Naive thymus-derived CD8-positive, alpha-beta T cell (primary cell): Measurements from ENCODE around the gene ALK. TPM values are rescaled to one million over a fixed set of nuclear protein-coding genes. Genes with fewer than 3 reads are reported as not detected.

ENCODE experiments used
- ATAC-seq, 2 donors: fragments of 150-1000 bp; cut with Tn5 transposase in 1 of 2; sonication (Bioruptor Pico), chemical (Tn5 transposase) in 1 of 2; 1 replicate in 1 of 2; 2 replicates in 1 of 2; pipeline ENCODE4 v1.10.0; 2021; ENCODE audit warnings: mild to moderate bottlenecking in 2 of 2, moderate library complexity in 2 of 2
- POLR2A ChIA-PET: fragments of 350-600 bp; sonication (Branson Sonifier 250); formaldehyde crosslinking; loops from one replicate; lab custom pipeline; 2021; ENCODE audit warnings: antibody characterized with exemption; lab: Charles Lee
- DNase-seq, 10 donors: peaks; one replicate each; pipeline versions ENCODE4 v3.0.0 to v3.0.0-alpha.2; 2020 to 2022
- H3K27ac Mint-ChIP-seq, 10 donors: one replicate each; pipeline ENCODE4 v1.8.0; 2020 to 2022; ENCODE audit warnings: mild to moderate bottlenecking in 10 of 10, mixed read lengths in 10 of 10, moderate library complexity in 4 of 10, inconsistent platforms in 1 of 10
- H3K27me3 Mint-ChIP-seq, 5 donors: one replicate each; pipeline ENCODE4 v1.8.0; 2021 to 2022; ENCODE audit warnings: mixed read lengths in 5 of 5
- H3K36me3 Mint-ChIP-seq, 3 donors: one replicate each; pipeline ENCODE4 v1.8.0; 2020 to 2022; ENCODE audit warnings: mixed read lengths in 3 of 3, mild to moderate bottlenecking in 2 of 3, inconsistent platforms in 1 of 3
- H3K4me1 Mint-ChIP-seq, 4 donors: one replicate each; pipeline ENCODE4 v1.8.0; 2021 to 2022; ENCODE audit warnings: mixed read lengths in 4 of 4
- H3K4me3 Mint-ChIP-seq, 10 donors: one replicate each; pipeline ENCODE4 v1.8.0; 2020 to 2022; ENCODE audit warnings: mild to moderate bottlenecking in 10 of 10, mixed read lengths in 10 of 10, moderate library complexity in 6 of 10, inconsistent platforms in 1 of 10
- H3K9me3 Mint-ChIP-seq, 9 donors: one replicate each; pipeline ENCODE4 v1.8.0; 2020 to 2022; ENCODE audit warnings: mixed read lengths in 9 of 9, mild to moderate bottlenecking in 3 of 9, inconsistent platforms in 1 of 9, moderate library complexity in 1 of 9
- polyA plus RNA-seq, 3 donors: library from polyadenylated mRNA; unstranded; fragments of 300-500 nt; fragmentation: Illumina TruSeq; gene quantifications; one replicate each; pipeline ENCODE4 v1.2.3, GENCODE V29; 2021
- total RNA-seq, 8 experiments: library from RNA in 2 of 8; stranded (reverse) in 2 of 8; gene quantifications; one replicate each; pipeline ENCODE4 v1.2.3 and lab custom pipeline; 2021 to 2026

ALK gene
- total and polyA plus RNA-seq, 5 experiments from 2014 or later = 0.10 TPM; not detected in 4

DNA sequence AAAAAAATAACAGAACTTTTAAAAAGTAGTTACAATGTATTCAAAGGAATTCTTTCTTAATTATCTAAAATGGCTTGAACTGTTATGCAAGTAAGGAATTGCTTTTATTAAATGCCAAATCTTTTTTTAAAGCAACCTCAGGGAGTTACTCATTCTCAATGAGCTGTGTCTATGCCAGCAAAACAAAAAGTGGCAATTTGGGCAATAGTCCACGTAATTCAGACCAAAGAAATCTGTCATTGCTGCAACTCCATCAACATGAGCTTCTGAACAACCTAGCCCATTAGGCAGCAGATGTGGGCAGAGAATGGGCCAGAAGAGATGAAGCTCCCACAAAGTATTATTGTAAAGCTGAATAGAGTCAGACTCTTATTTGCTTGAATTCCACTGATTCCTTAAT is 118.4 kb downstream of the ALK start:
- no peak overlapping the region for H3K27ac Mint-ChIP-seq
- POLR2A ChIA-PET = no interaction called here
- H3K27me3 Mint-ChIP-seq = peaks cover 7 to 63% (median 17%) of the 10 kb centered on the region in 5 donors
- ATAC-seq (no peak), DNase-seq (no peak)
- no peaks in the 10 kb centered on the region for H3K4me1 Mint-ChIP-seq
- peaks cover 0 to 6% (median 0%) of the 10 kb centered on the region in 3 donors for H3K36me3 Mint-ChIP-seq
- H3K4me3 Mint-ChIP-seq = no peak overlapping the region
- peaks cover 0 to 10% (median 0%) of the 10 kb centered on the region in 9 donors for H3K9me3 Mint-ChIP-seq

DNA sequence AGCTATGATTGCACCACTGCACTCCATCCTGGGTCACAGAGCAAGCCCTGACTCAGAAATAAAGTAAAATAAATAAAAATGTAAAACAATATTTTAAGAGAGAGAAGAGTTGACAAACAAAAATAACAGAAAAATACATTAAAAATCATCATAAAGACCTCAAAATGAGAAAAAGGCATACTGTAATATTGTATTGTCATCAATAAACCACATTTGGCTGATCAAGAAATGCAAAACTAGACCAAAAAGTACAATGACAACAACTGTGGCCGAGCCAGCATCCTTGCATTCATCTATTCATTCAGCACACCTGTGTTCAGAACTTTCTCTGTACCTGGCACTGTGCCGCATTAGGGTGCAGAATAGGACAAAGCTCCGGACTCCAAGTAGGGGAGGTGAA is 121.8 kb downstream of the ALK start:
- ATAC-seq (no peak), DNase-seq (no peak)
- no peaks in the 10 kb centered on the region for H3K4me1 Mint-ChIP-seq
- no peak overlapping the region for H3K27ac Mint-ChIP-seq
- no peaks in the 10 kb centered on the region for H3K36me3 Mint-ChIP-seq
- peaks cover 0 to 3% (median 0%) of the 10 kb centered on the region in 9 donors for H3K9me3 Mint-ChIP-seq
- peaks cover 4 to 34% (median 8%) of the 10 kb centered on the region in 5 donors for H3K27me3 Mint-ChIP-seq
- POLR2A ChIA-PET = no interaction called here
- H3K4me3 Mint-ChIP-seq = no peak overlapping the region

DNA sequence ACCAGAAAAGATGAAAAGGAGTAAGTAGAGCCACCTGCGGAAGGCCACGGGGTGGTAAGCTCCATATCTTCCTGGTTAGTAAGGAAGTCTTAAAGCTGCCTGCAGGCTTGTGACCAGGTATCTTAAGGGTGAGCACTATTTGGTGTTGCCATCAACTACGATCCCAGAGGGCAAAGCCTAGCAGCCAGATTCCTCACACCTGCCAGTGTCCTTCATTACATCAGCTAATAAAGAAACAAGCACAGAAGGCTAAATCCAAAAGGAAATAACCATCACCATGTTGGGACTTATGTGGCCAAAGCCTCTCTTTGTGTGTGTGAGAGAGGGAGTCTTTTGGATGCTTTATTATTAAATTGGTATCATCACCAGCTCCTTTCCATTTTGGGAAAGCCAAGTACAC is 123.5 kb downstream of the ALK start:
- Mint-ChIP-seq H3K27ac (no peak overlapping the region), H3K9me3 (peaks cover 0 to 3% (median 0%) of the 10 kb centered on the region in 9 donors), H3K27me3 (peaks cover 3 to 23% (median 8%) of the 10 kb centered on the region in 5 donors), H3K36me3 (no peaks in the 10 kb centered on the region), H3K4me3 (no peak overlapping the region), H3K4me1 (no peaks in the 10 kb centered on the region)
- DNase-seq (no peak), ATAC-seq (no peak)
- POLR2A ChIA-PET = interaction anchor here (0.5 kb wide), 1 partner anchor 194 kb away, joined by 3 read pairs; no protein-coding TSS in a partner anchor

DNA sequence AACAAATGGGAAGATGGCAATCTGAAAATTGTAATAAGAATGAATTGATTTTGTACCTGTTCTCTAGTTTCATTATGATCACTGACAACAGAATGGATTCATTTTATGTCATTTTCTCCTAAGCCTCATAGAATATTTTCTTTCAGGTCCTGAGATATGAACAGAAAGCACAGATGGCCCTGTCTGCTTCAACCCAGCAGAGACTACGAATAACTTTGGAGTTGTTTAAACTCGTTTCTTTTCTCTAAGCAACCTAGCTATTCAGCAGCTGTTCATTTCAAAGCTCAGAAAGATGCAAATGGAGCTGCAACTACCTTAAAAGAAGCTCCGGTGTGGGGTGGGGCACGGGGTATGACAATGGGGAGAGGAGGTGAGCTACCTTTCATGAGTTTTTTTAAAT is 124.9 kb downstream of the ALK start:
- Mint-ChIP-seq H3K27me3 (peaks cover 4 to 17% (median 8%) of the 10 kb centered on the region in 5 donors), H3K9me3 (peaks cover 0 to 3% (median 0%) of the 10 kb centered on the region in 9 donors), H3K4me1 (no peaks in the 10 kb centered on the region), H3K36me3 (no peaks in the 10 kb centered on the region), H3K27ac (no peak overlapping the region), H3K4me3 (no peak overlapping the region)
- ATAC-seq (no peak), DNase-seq (no peak)
- POLR2A ChIA-PET = no interaction called here

DNA sequence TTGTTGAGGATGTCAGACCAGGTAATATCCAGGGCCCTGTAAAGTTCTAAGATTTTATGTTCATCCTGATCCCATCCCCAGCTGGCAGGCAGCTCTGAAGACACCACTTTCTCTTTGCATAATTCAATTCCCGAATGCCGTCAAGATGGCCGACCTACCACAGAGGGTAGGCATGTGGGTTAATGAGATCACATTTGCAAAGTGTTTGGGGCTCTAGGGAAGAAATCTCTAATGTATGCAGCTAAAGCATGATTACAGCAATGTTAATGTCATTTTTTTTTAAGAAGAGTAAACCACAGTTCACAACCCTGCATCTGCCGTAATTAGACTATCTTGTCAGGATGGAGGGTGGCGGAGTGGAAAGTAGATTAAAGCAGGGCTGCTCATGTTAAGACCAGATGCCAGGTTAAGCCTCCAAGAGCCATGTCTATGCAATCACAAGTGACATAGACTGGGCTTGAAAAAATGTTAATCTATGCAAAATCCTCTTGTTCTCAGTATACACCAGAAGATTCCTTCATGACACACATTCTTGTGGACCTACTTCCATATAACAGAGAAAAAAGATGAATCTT is 131.4 kb downstream of the ALK start:
- no peak overlapping the region for H3K27ac Mint-ChIP-seq
- H3K4me1 Mint-ChIP-seq = no peaks in the 10 kb centered on the region
- no peaks in the 10 kb centered on the region for H3K36me3 Mint-ChIP-seq
- no peak overlapping the region for H3K4me3 Mint-ChIP-seq
- ATAC-seq = no peak
- peaks cover 0 to 5% (median 2%) of the 10 kb centered on the region in 9 donors for H3K9me3 Mint-ChIP-seq
- DNase-seq = no peak
- peaks cover 7 to 22% (median 11%) of the 10 kb centered on the region in 5 donors for H3K27me3 Mint-ChIP-seq
- POLR2A ChIA-PET = no interaction called here

DNA sequence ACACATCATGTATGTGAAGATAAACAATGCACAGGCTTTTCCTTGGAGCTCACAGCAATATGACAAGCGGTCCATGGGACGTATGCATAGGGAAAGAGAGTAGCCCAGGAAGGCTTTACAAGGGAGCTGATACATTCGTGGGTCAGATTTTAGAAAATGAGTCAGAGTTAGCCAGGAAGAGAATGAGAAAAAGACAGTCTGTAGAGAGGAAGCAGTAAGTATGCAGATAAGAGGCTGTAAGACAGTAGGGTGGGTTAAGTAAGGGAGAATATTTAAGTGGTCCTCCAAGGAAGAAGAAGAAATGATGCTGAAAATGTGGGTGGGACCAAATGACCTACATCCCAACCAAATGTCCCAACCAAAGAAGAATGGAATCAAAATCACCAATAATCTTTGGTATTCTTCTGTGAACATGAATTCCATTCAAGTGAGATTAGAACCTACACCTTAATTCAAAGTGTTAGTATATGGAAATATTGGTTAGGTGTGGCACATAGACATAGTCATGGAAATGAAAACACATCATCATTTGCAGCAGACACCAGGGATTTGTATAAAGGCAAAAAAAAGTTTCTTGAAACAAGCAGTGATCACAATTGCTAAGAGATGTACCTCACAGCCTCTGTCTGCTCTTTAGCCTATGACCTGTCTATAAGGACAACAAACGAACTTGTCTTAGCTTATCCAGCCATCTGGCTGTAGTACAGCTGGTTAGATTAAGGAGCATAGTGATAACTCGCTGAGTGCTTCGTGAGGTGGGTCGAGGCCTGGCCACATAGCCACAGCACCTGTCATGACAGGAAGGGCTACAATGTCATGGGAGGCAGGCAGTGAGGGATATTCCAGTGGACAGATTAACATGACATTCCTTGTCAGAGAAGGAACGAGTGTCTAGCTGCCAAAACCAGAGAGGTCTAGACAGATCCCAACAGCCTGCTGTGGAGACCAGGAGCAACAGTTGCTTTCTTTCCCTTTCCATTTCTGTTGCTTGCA is 133.6 kb downstream of the ALK start:
- POLR2A ChIA-PET = no interaction called here
- Mint-ChIP-seq H3K36me3 (no peaks in the 10 kb centered on the region), H3K27me3 (peaks cover 15 to 38% (median 24%) of the 10 kb centered on the region in 5 donors), H3K4me3 (no peak overlapping the region), H3K9me3 (peaks cover 0 to 5% (median 2%) of the 10 kb centered on the region in 9 donors), H3K4me1 (no peaks in the 10 kb centered on the region), H3K27ac (no peak overlapping the region)
- ATAC-seq (no peak), DNase-seq (no peak)

DNA sequence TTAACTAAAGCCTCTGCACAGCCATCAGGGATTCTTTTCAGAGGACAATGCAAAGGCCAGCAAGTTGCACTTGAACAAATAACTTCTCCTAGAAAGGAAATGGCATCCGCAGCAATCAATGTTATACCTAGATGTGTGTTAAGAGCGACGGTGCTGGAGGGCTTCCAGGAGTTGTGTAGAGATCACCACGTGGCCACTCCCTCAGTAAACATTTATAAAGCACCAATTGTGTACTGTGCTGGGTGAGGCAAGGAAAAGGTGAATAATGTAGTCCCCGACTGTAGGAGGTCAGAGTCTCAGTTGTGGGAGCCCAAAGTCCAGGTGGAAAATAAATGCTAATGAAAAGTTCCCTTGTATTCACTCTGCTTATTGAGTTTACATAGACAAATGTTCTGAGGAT is 135.0 kb downstream of the ALK start:
- ATAC-seq = no peak
- no peaks in the 10 kb centered on the region for H3K4me1 Mint-ChIP-seq
- POLR2A ChIA-PET = no interaction called here

DNA sequence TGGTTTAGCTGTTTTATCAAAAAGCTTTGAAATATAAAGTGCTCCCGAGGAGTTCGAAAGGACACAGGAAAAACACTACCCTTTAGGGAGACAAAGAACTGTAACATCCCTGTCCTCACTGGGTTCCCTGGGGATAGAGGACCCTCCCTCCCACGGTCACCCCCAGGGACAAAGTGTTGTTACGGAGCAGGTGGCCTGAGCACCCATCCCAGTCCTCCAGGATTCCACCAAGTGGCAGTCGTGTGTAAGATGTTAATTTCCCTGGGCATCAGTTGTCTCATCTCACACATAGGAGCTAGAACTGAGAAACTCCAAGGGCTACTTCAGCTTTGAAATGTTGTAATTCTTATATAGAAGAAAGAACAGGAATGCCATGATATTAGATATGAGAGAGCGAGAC is 137.7 kb downstream of the ALK start:
- Mint-ChIP-seq H3K4me1 (no peaks in the 10 kb centered on the region), H3K9me3 (peaks cover 0 to 2% (median 0%) of the 10 kb centered on the region in 9 donors), H3K36me3 (no peaks in the 10 kb centered on the region), H3K4me3 (no peak overlapping the region), H3K27me3 (peaks cover 13 to 44% (median 29%) of the 10 kb centered on the region in 5 donors), H3K27ac (no peak overlapping the region)
- ATAC-seq (no peak), DNase-seq (no peak)
- POLR2A ChIA-PET = no interaction called here

More for the DNA sequence above, 135.0 kb downstream of the ALK start:
- Mint-ChIP-seq H3K4me3 (no peak overlapping the region), H3K27ac (no peak overlapping the region), H3K36me3 (no peaks in the 10 kb centered on the region), H3K9me3 (peaks cover 0 to 5% (median 2%) of the 10 kb centered on the region in 9 donors), H3K27me3 (peaks cover 16 to 44% (median 29%) of the 10 kb centered on the region in 5 donors)
- no peak for DNase-seq

DNA sequence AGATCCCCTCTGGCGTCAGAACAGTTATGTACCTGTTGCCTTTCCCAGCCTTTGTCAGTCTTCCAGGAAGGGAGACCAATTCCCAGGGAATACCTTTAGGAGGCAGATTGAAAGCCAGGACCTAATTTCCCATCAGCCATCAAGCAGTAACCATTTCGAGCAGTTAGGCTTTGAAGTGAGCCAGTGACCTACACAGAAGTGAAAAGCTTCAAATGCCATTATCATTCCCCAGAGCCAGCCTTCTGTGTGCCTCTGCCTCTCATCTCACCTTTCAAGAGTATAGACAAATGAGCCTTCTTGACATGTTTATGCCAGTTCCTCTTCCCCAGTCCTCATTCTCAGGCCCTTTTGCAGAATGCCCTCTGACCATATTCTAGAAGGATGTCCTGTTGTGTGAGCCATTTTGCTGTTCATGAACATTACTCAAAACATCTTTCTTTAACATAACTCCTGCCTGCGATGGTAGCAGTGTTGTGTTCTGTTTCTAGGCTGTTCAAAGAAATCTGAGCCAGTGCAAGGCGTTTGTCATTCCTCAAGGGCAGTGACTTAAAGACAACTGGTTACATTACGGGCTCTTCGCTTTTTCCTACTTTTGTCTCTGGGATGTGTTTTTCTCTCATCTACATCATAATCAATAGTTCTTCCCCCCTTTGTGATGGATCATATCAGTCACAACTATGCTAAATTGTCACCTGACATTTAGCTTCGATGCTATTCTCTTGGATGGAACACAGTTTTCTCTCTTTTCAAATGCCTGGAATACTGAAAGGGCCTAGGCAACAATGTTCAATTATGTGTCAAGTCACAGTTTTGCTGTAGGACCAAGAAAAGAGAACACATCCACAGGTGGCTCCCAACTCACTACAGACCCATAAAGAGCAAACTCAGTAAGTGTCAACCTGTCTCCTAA is 138.6 kb downstream of the ALK start:
- H3K27me3 Mint-ChIP-seq = peaks cover 13 to 44% (median 27%) of the 10 kb centered on the region in 5 donors
- ATAC-seq (no peak), DNase-seq (no peak)
- H3K27ac Mint-ChIP-seq = no peak overlapping the region
- H3K36me3 Mint-ChIP-seq = no peaks in the 10 kb centered on the region
- H3K9me3 Mint-ChIP-seq = peaks cover 0 to 2% (median 0%) of the 10 kb centered on the region in 9 donors
- POLR2A ChIA-PET = no interaction called here
- no peak overlapping the region for H3K4me3 Mint-ChIP-seq
- H3K4me1 Mint-ChIP-seq = no peaks in the 10 kb centered on the region

DNA sequence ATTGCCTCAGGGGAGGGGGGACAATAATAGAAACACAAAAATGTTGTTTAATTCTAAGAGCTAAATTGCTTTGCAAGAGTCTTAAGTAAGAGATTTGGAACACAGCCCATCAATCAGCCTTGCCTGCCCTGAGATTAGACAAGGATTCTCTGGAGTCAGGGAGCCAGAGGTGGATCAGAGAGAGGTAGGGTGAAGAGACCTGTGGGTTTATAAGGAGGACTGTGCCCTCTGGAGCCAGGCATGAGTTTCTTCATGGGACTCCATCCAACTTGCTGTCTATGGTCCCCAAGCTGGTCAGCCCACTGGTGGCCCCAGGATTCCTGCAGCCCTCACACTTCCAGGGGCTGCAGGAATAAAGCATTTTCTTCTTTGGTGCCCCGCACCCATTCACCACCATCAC is 139.3 kb downstream of the ALK start:
- no peak overlapping the region for H3K27ac Mint-ChIP-seq
- POLR2A ChIA-PET = no interaction called here

DNA sequence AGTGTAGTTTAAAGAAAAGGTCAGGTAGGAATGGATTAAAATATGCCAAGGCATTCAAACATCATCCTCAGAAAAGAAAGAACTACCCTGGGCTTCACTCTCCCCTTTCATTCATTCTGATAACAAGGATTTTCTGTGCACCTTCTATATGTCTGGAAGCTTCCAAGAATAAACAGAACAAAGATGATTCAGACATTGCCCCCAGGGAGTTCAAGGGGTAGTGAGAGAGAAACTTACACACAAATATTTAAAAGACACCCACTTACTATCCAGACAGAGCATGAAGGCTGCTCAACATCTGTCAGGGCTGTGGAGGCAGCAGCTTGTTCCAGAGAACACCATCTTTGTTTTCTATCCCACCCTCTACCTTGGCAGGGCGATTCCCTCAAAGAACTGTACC is 140.5 kb downstream of the ALK start:
- Mint-ChIP-seq H3K4me3 (no peak overlapping the region), H3K9me3 (peaks cover 0 to 2% (median 0%) of the 10 kb centered on the region in 9 donors), H3K36me3 (no peaks in the 10 kb centered on the region), H3K4me1 (no peaks in the 10 kb centered on the region), H3K27ac (no peak overlapping the region), H3K27me3 (peaks cover 6 to 48% (median 22%) of the 10 kb centered on the region in 5 donors)
- no peak for ATAC-seq
- POLR2A ChIA-PET = no interaction called here
- no peak for DNase-seq

More for the DNA sequence above, 139.3 kb downstream of the ALK start:
- Mint-ChIP-seq H3K9me3 (peaks cover 0 to 2% (median 0%) of the 10 kb centered on the region in 9 donors), H3K4me3 (no peak overlapping the region), H3K4me1 (no peaks in the 10 kb centered on the region), H3K36me3 (no peaks in the 10 kb centered on the region), H3K27me3 (peaks cover 11 to 44% (median 25%) of the 10 kb centered on the region in 5 donors)
- ATAC-seq (no peak), DNase-seq (no peak)

DNA sequence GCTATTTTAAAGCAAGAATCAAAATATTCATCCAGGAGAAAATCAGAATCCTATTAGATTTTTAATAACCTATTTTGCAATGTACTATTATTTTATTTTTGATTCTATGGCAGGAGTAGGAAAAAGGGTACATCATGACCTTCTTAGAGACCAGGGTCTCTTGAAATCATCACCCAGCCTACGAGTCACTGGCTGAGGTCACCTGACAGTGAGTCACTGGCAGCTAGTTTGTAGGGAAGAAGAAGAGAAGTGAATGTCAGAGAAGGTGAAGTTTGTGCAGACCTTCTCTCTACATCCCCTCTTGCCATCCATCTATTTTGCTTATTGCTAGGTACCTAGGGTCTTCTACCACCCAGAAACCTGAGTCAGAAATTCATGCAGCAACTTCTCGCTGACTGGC is 144.2 kb downstream of the ALK start:
- POLR2A ChIA-PET = no interaction called here
- no peak for DNase-seq
- no peak for ATAC-seq
- Mint-ChIP-seq H3K4me3 (no peak overlapping the region), H3K36me3 (no peaks in the 10 kb centered on the region), H3K27me3 (peaks cover 3 to 38% (median 9%) of the 10 kb centered on the region in 5 donors), H3K4me1 (no peaks in the 10 kb centered on the region), H3K27ac (no peak overlapping the region), H3K9me3 (peaks cover 0 to 2% (median 0%) of the 10 kb centered on the region in 9 donors)
